Measurements from ENCODE around the gene MBNL2. TPM values are rescaled to one million over a fixed set of nuclear protein-coding genes. Genes with fewer than 3 reads are reported as not detected.
A peak's percentile ranks its signal among the peaks of the same experiment; 100 is the strongest.

Gene MBNL2
- total RNA-seq, 1 experiment from 2014 or later: 0.17 TPM

GRCh38 chr13:97347255-97347932, 125.3 kb downstream of the MBNL2 start:
- H2AFZ ChIP-seq (ENCODE audit: low read length): no peak overlapping the region
- peak; percentile 35; the same call in 1 of the 3 replicates for TF ChIP-seq CTCF (conservative IDR thresholded peaks at IDR 0.05)
- H3K27ac ChIP-seq (ENCODE audit: insufficient read length, low read depth, low read length): no peak overlapping the region
- no peak overlapping the region for H2BK20ac ChIP-seq (ENCODE audit: low read depth, low read length, poor library complexity, severe bottlenecking)
- no peak overlapping the region for H3K14ac ChIP-seq (ENCODE audit: insufficient read depth, low read length)
- no peak overlapping the region for H2AK5ac ChIP-seq (ENCODE audit: insufficient read length, low read length)
- no peak overlapping the region for H4K91ac ChIP-seq (ENCODE audit: insufficient read length, low read depth, low read length)
- H3K9me3 ChIP-seq (ENCODE audit: control insufficient read depth, low read depth, low read length): no peaks in the 10 kb centered on the region
- no peak overlapping the region for H3K23ac ChIP-seq (ENCODE audit: insufficient read length, low read depth, low read length)
- no peaks in the 10 kb centered on the region for H3K4me1 ChIP-seq (ENCODE audit: insufficient read depth, low read length)
- WGBS (ENCODE audit: extremely low coverage, insufficient read length, low lambda C conversion rate): no CpG with 5 or more reads among the region's 9 CpGs
- H3K27me3 ChIP-seq (ENCODE audit: insufficient read depth, low read length): no peaks in the 10 kb centered on the region
- no peak overlapping the region for H2BK120ac ChIP-seq (ENCODE audit: low read depth, low read length, poor library complexity, severe bottlenecking)
- H3K18ac ChIP-seq (ENCODE audit: insufficient read length, low read depth, low read length): no peak overlapping the region
- no peaks in the 10 kb centered on the region for H3K23me2 ChIP-seq (ENCODE audit: insufficient read length, low read depth, low read length, poor library complexity, severe bottlenecking)
- H2BK15ac ChIP-seq (ENCODE audit: low read depth, low read length): no peak overlapping the region
- no peak overlapping the region for H3K4ac ChIP-seq (ENCODE audit: low read depth, low read length)
- Mint-ChIP-seq H3K4me3 (no peak overlapping the region), H3K27me3 (ENCODE audit: low read depth) (peaks cover 33% of the 10 kb centered on the region), H3K4me1 (no peaks in the 10 kb centered on the region), H3K27ac (no peak overlapping the region), H3K36me3 (ENCODE audit: insufficient read depth in 1 of 3, low read depth in 3 of 3) (peaks cover 0 to 9% (median 8%) of the 10 kb centered on the region in 3 experiments; a peak in 4 of 7 replicates), H3K9me3 (peaks cover 0 to 6% of the 10 kb centered on the region in 2 experiments; a peak in 2 of 5 replicates)
- H3K79me2 ChIP-seq (ENCODE audit: insufficient read depth, low read length): no peaks in the 10 kb centered on the region
- H3K79me1 ChIP-seq (ENCODE audit: insufficient read depth, low read depth, low read length, poor library complexity, severe bottlenecking): no peaks in the 10 kb centered on the region
- no peak overlapping the region for H3K4me2 ChIP-seq (ENCODE audit: insufficient read depth, insufficient read length, low read length)
- H2BK5ac ChIP-seq (ENCODE audit: insufficient read length, low read length): no peak overlapping the region
- H4K5ac ChIP-seq (ENCODE audit: insufficient read length, low read depth, low read length): no peak overlapping the region
- H3K9ac ChIP-seq (ENCODE audit: extremely low read depth, insufficient read length, low read length): no peak overlapping the region
- DNase-seq: no peak
- H2BK12ac ChIP-seq (ENCODE audit: insufficient read length, low read depth, low read length): no peak overlapping the region
- H4K20me1 ChIP-seq (ENCODE audit: control insufficient read depth, insufficient read depth, insufficient read length): no peaks in the 10 kb centered on the region
- H3K56ac ChIP-seq (ENCODE audit: insufficient read length, low read depth, low read length): no peak overlapping the region
- no peak overlapping the region for H4K8ac ChIP-seq (replicated peaks; ENCODE audit: insufficient read length, low read depth, low read length)
- H3T11ph ChIP-seq (ENCODE audit: low read length): no peak overlapping the region

All from H9 (cell line).